Endothelial cell of umbilical vein (primary cell): ENCODE data around the gene C5orf15. TPM values are rescaled to one million over a fixed set of nuclear protein-coding genes. Genes with fewer than 3 reads are reported as not detected.

Experiments
- BruUV-seq: library from RNA; stranded (reverse); fragments of 400-500 nt; replicated peaks from 2 replicates; lab custom pipeline; 2021; lab: Mats Ljungman, UMichigan
- CTCF ChIA-PET: fragments of 300-600, 350-600 bp; sonication (Branson Sonifier 250); formaldehyde crosslinking; loops from one replicate; lab custom pipeline; 2021; ENCODE audit warnings: antibody characterized with exemption, inconsistent platforms; lab: Charles Lee
- POLR2A ChIA-PET: fragments of 300-600, 350-600 bp; sonication (Branson Sonifier 250); formaldehyde crosslinking; loops from one replicate; lab custom pipeline; 2021; ENCODE audit warnings: antibody characterized with exemption, inconsistent platforms; lab: Charles Lee
- DNase-seq: peaks from one replicate; pipeline ENCODE4 v3.0.0-alpha.2; 2011; ENCODE audit warnings: low read depth, low spot score
- FAIRE-seq: peaks from 2 replicates; lab custom pipeline; 2011; peaks lifted over from hg19 to GRCh38; lab: Jason Lieb, UNC
- H2AFZ ChIP-seq: 2 replicates; pipeline ENCODE4 v1.6.0; 2012; ENCODE audit warnings: low read depth, low read length, control low read depth, inconsistent platforms
- H3K27ac ChIP-seq: 2 replicates; pipeline ENCODE4 v1.5.1; 2011; ENCODE audit warnings: low read depth, mild to moderate bottlenecking, control low read depth, low read length, moderate library complexity; ENCODE audit not compliant: insufficient read depth
- H3K27me3 ChIP-seq, 2 experiments: 2 replicates each; pipeline versions ENCODE4 v1.6.0 to v1.6.1; 2011; ENCODE audit warnings: low read length in 2 of 2, mixed read lengths in 1 of 2; ENCODE audit not compliant: control insufficient read depth in 2 of 2, insufficient read depth in 2 of 2
- H3K36me3 ChIP-seq, 2 experiments: 2 replicates in 1 of 2; 3 replicates in 1 of 2; pipeline ENCODE4 v1.5.1; 2011; ENCODE audit warnings: low read length in 2 of 2, mild to moderate bottlenecking in 1 of 2, moderate library complexity in 1 of 2; ENCODE audit not compliant: control insufficient read depth in 2 of 2, insufficient read depth in 2 of 2; ENCODE audit errors: extremely low read depth in 1 of 2
- H3K4me1 ChIP-seq: 3 replicates; pipeline ENCODE4 v1.5.1; 2011; ENCODE audit warnings: mild to moderate bottlenecking, low read length; ENCODE audit not compliant: control insufficient read depth, insufficient read depth; ENCODE audit errors: extremely low read depth
- H3K4me2 ChIP-seq: 2 replicates; pipeline ENCODE4 v1.6.1; 2011; ENCODE audit warnings: low read length, control low read depth, mixed read lengths; ENCODE audit not compliant: insufficient read depth
- H3K4me3 ChIP-seq, 3 experiments: fragments of 200-600 bp in 1 of 3; sonication (generic), shearing (Covaris generic) in 1 of 3; replicated peaks in 1 of 3; 2 replicates each; pipeline ENCODE4 v1.5.1; 2011 to 2016; ENCODE audit warnings: control low read depth in 3 of 3, low read length in 3 of 3, mild to moderate bottlenecking in 2 of 3, inconsistent platforms in 1 of 3, low read depth in 1 of 3, moderate library complexity in 1 of 3; ENCODE audit not compliant: insufficient read depth in 1 of 3
- H3K79me2 ChIP-seq: 2 replicates; pipeline ENCODE4 v1.6.0; 2012; ENCODE audit warnings: low read length, inconsistent platforms; ENCODE audit not compliant: control insufficient read depth, insufficient read depth
- H3K9ac ChIP-seq: replicated peaks from 2 replicates; pipeline ENCODE3; 2011; ENCODE audit warnings: low read length, control low read depth; ENCODE audit not compliant: insufficient read depth; ENCODE audit errors: extremely low read depth
- H3K9me1 ChIP-seq: replicated peaks from 3 replicates; pipeline ENCODE4 v1.6.0; 2011; ENCODE audit warnings: mild to moderate bottlenecking, low read length; ENCODE audit not compliant: control insufficient read depth, insufficient read depth; ENCODE audit errors: extremely low read depth
- H3K9me3 ChIP-seq: replicated peaks from 2 replicates; pipeline ENCODE4 v1.5.1; 2012; ENCODE audit warnings: low read length, inconsistent platforms; ENCODE audit not compliant: control insufficient read depth, insufficient read depth
- H4K20me1 ChIP-seq: replicated peaks from 2 replicates; pipeline ENCODE3; 2011; ENCODE audit warnings: mild to moderate bottlenecking, low read length; ENCODE audit not compliant: control insufficient read depth, insufficient read depth; ENCODE audit errors: extremely low read depth
- CTCF ChIP-seq, 2 donors: IDR thresholded peaks; 1 replicate in 1 of 2; 2 replicates in 1 of 2; pipeline ENCODE4 v1.5.1; 2011; ENCODE audit warnings: low read length in 2 of 2, mild to moderate bottlenecking in 2 of 2, moderate library complexity in 2 of 2, control low read depth in 1 of 2, inconsistent platforms in 1 of 2, low read depth in 1 of 2; ENCODE audit not compliant: insufficient read depth in 1 of 2; ENCODE audit errors: extremely low read depth in 1 of 2
- EZH2 ChIP-seq: IDR thresholded peaks from 2 replicates; pipeline ENCODE4 v1.6.1; 2012; ENCODE audit warnings: borderline replicate concordance, low read depth, mild to moderate bottlenecking, moderate library complexity, low read length, inconsistent platforms; ENCODE audit not compliant: severe bottlenecking
- FOS ChIP-seq: IDR thresholded peaks from 2 replicates; pipeline ENCODE4 v1.6.1; 2011; ENCODE audit warnings: mild to moderate bottlenecking, low read length, moderate library complexity, borderline replicate concordance; ENCODE audit not compliant: insufficient read depth
- GATA2 ChIP-seq: IDR thresholded peaks from 2 replicates; pipeline ENCODE4 v1.7.0; 2011; ENCODE audit warnings: low read depth, mild to moderate bottlenecking, moderate library complexity, mixed read lengths, low read length; ENCODE audit not compliant: insufficient read length, insufficient read depth
- JUN ChIP-seq: IDR thresholded peaks from 2 replicates; pipeline ENCODE4 v1.6.1; 2011; ENCODE audit warnings: borderline replicate concordance, low read depth; ENCODE audit not compliant: insufficient read length, insufficient read depth
- MAX ChIP-seq: IDR thresholded peaks from 2 replicates; pipeline ENCODE4 v1.6.1; 2011; ENCODE audit not compliant: insufficient read depth, insufficient read length
- MYC ChIP-seq: IDR thresholded peaks from one replicate; pipeline ENCODE4 v1.6.1; 2011; ENCODE audit warnings: mild to moderate bottlenecking, low read depth, low read length
- POLR2A ChIP-seq: IDR thresholded peaks from 2 replicates; pipeline ENCODE4 v1.6.1; 2012; ENCODE audit warnings: low read depth, mild to moderate bottlenecking, control low read depth, low read length
- POLR2AphosphoS5 ChIP-seq: IDR thresholded peaks from 2 replicates; pipeline ENCODE4 v1.6.1; 2012; ENCODE audit warnings: low read depth, mild to moderate bottlenecking, control low read depth, low read length, moderate library complexity; ENCODE audit not compliant: insufficient read depth
- dilution Hi-C: fragments of 300-500 bp; cut with MboI; formaldehyde crosslinking; loops from one replicate; pipeline ENCODE4 v1.15.0; 2019; ENCODE audit warnings: low sequenced_read_pairs; ENCODE audit not compliant: extremely low pct_ligation_motif_present
- intact Hi-C: fragments of 100-400 bp; cut with micrococcal nuclease; formaldehyde crosslinking; loops from one replicate; pipeline ENCODE4 v1.10.0; 2022
- polyA plus RNA-seq, 4 experiments: library from polyadenylated mRNA; depleted of rRNA in 3 of 4; stranded (reverse) in 3 of 4; unstranded in 1 of 4; fragments of >200 nt; gene quantifications; 2 replicates each; pipeline versions ENCODE4 v1.2.1 to v1.2.3, GENCODE V29; 2011 to 2012; ENCODE audit warnings: missing spikeins in 1 of 4
- total RNA-seq: library from RNA; stranded (reverse); gene quantifications from 2 replicates; pipeline ENCODE4 v1.2.3, GENCODE V29; 2021

Gene C5orf15
- total and polyA plus RNA-seq, 2 donors (not counting 3 experiments of a cell fraction or from before 2014, with no cell fraction given), result 25.3 to 45.4 TPM

DNA sequence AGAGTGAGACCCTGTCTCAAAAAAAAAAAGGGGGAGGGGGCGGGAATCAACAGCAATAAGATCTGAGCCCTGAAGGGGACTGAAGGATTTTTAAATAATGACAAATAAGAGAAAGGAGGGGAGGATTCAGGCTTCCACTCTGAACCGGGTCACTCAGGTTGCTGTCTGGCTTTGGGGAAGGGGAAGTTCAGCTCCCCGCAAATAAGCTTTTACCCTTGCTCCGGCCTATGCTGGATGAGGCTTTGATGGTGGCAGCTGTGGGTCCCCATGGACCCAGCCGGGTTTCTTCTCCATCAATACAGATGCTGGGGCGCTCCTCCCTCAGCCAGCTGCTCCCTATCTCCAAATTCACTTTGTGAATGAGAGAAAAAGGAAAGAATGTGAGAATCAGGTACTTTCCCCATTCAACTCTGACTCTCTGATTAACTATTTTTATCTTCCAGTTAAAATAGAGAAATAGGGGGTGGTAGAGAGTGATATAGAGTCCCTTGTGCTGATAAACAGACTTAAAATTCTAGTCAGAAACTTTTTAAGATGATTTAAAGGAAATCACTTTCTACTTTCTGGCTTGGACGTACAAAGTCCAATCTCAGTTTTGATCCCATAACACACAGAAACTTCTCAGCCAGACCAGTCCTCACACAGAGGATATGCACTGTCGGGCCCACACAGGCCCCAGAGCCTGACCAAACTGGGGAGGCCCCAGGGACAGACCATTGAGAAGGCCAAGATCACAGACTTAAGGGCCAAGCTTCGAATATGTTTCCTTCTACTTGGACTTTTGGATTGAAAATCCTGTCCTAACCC, 39.6 kb downstream of the C5orf15 start:
- dilution Hi-C loops, result no loop called here
- CTCF ChIA-PET, result no interaction called here

GRCh38 chr5:133927300-133928180, 40.9 kb downstream of the C5orf15 start:
- peak; percentile 64 for FAIRE-seq
- dilution Hi-C loops, result no loop called here
- H3K27ac ChIP-seq, result no peak overlapping the region

More for the DNA sequence above, 39.6 kb downstream of the C5orf15 start:
- Histone ChIP-seq H4K20me1 (no peaks in the 10 kb centered on the region), H3K9me3 (no peaks in the 10 kb centered on the region), H3K27me3 (peaks cover 0 to 2% of the 10 kb centered on the region in 2 experiments), H3K36me3 (no peaks in the 10 kb centered on the region), H3K4me2 (no peak overlapping the region), H3K9me1 (no peaks in the 10 kb centered on the region), H2AFZ (no peak overlapping the region), H3K9ac (no peak overlapping the region), H3K4me1 (no peaks in the 10 kb centered on the region), H3K4me3 (no peak overlapping the region), H3K27ac (no peak overlapping the region), H3K79me2 (no peaks in the 10 kb centered on the region)
- POLR2A ChIA-PET, result no interaction called here
- intact Hi-C loops, result no loop called here
- no TSS peak for BruUV-seq
- DNase-seq, result no peak
- FAIRE-seq, result no peak
- TF ChIP-seq POLR2A, result no peak

More at GRCh38 chr5:133927300-133928180, 40.9 kb downstream of the C5orf15 start:
- H3K4me1 ChIP-seq, result no peaks in the 10 kb centered on the region
- no peak overlapping the region for H3K4me2 ChIP-seq
- H2AFZ ChIP-seq, result peak overlapping the region; percentile 10
- no peaks in the 10 kb centered on the region for H3K9me1 ChIP-seq
- BruUV-seq, result no TSS peak
- peaks cover 0 to 2% of the 10 kb centered on the region in 2 experiments for H3K27me3 ChIP-seq
- H3K4me3 ChIP-seq, result no peak overlapping the region
- ChIA-PET CTCF (no interaction called here), POLR2A (no interaction called here)
- DNase-seq, result no peak
- no peaks in the 10 kb centered on the region for H3K79me2 ChIP-seq
- TF ChIP-seq CTCF (IDR thresholded peaks at IDR 0.05; ENCODE audit: extremely low read depth in 1 of 2, insufficient read depth in 1 of 2, low read depth in 1 of 2, low read length in 2 of 2) (no peak), POLR2AphosphoS5 (no peak), EZH2 (no peak), JUN (no peak), FOS (no peak), POLR2A (no peak), MYC (no peak), GATA2 (no peak), MAX (no peak)
- no peaks in the 10 kb centered on the region for H4K20me1 ChIP-seq
- intact Hi-C loops, result no loop called here
- no peaks in the 10 kb centered on the region for H3K36me3 ChIP-seq
- H3K9me3 ChIP-seq, result no peaks in the 10 kb centered on the region
- H3K9ac ChIP-seq, result no peak overlapping the region
